HCT116 (cell line): ENCODE measurements around the gene LCT. TPM values are rescaled to one million over a fixed set of nuclear protein-coding genes. Genes with fewer than 3 reads are reported as not detected.

Experiments
- ATAC-seq: fragments of 200-7000 bp; cut with Tn5 transposase; 2 replicates; pipeline ENCODE4 v1.9.1; 2020; ENCODE audit warnings: mild to moderate bottlenecking, moderate library complexity
- BruUV-seq: library from RNA; stranded (reverse); fragments of 400-500 nt; replicated peaks from 2 replicates; lab custom pipeline; 2021; lab: Mats Ljungman, UMichigan
- CTCF ChIA-PET: fragments of 300-600 bp; sonication (Branson Sonifier 250); formaldehyde crosslinking; loops from one replicate; lab custom pipeline; 2021; ENCODE audit warnings: antibody characterized with exemption; lab: Charles Lee
- POLR2A ChIA-PET: fragments of 300-600, 350-600 bp; sonication (Branson Sonifier 250); formaldehyde crosslinking; loops from one replicate; lab custom pipeline; 2021; ENCODE audit warnings: antibody characterized with exemption; lab: Charles Lee
- RAD21 ChIA-PET, 2 experiments: fragments of 300-600 bp; sonication (Branson Sonifier 250); formaldehyde crosslinking; loops; one replicate each; lab custom pipeline; 2023; ENCODE audit warnings: low total read pairs in 2 of 2; ENCODE audit not compliant: uncharacterized antibody in 2 of 2, unreplicated experiment in 2 of 2, low non-redundant PET in 1 of 2; lab: Charles Lee
- DNase-seq: peaks from one replicate; pipeline ENCODE4 v3.0.0-alpha.2; 2010; ENCODE audit warnings: low read depth, low spot score
- H2AFZ ChIP-seq: fragments of 200-600 bp; shearing (Covaris generic), sonication (generic); 2 replicates; pipeline ENCODE4 v1.6.1; 2017; ENCODE audit warnings: low read depth, mixed run types, mixed read lengths, antibody characterized with exemption, low read length; ENCODE audit not compliant: poor library complexity, severe bottlenecking
- H3K27ac ChIP-seq: 2 replicates; pipeline ENCODE4 v1.5.1; 2012; ENCODE audit warnings: low read depth, low read length
- H3K27me3 ChIP-seq: fragments of 200-600 bp; sonication (generic); 2 replicates; pipeline ENCODE4 v1.6.1; 2016; ENCODE audit warnings: mixed run types, low read length, mixed read lengths; ENCODE audit not compliant: insufficient read depth
- H3K36me3 ChIP-seq, 2 experiments: fragments of 200-500 bp in 1 of 2; fragments of 200-600 bp in 1 of 2; sonication (Bioruptor generic) in 1 of 2; sonication (generic) in 1 of 2; 2 replicates each; pipeline versions ENCODE4 v1.5.1 to v1.6.1; 2014 to 2016; ENCODE audit warnings: low read length in 2 of 2, inconsistent platforms in 1 of 2, mixed read lengths in 1 of 2, mixed run types in 1 of 2; ENCODE audit not compliant: insufficient read depth in 2 of 2, control insufficient read depth in 1 of 2
- H3K4me1 ChIP-seq, 2 experiments: fragments of 200-600 bp in 1 of 2; sonication (generic) in 1 of 2; 2 replicates each; pipeline versions ENCODE4 v1.5.1 to v1.6.1; 2012 to 2017; ENCODE audit warnings: low read length in 2 of 2, inconsistent platforms in 1 of 2, mild to moderate bottlenecking in 1 of 2, mixed read lengths in 1 of 2, mixed run types in 1 of 2, moderate library complexity in 1 of 2; ENCODE audit not compliant: insufficient read depth in 2 of 2, control insufficient read depth in 1 of 2
- H3K4me2 ChIP-seq: fragments of 200-600 bp; sonication (generic); 2 replicates; pipeline ENCODE4 v1.6.1; 2017; ENCODE audit warnings: mixed run types, low read length, mixed read lengths
- H3K4me3 ChIP-seq, 2 experiments: fragments of 200-600 bp in 1 of 2; sonication (generic) in 1 of 2; replicated peaks in 1 of 2; 2 replicates each; pipeline ENCODE4 v1.5.1; 2011 to 2016; ENCODE audit warnings: low read length in 2 of 2, control low read depth in 1 of 2, low read depth in 1 of 2, mild to moderate bottlenecking in 1 of 2, mixed read lengths in 1 of 2, mixed run types in 1 of 2
- H3K79me2 ChIP-seq: fragments of 200-600 bp; sonication (generic); 2 replicates; pipeline ENCODE4 v1.6.1; 2017; ENCODE audit warnings: mild to moderate bottlenecking, mixed run types, low read length, moderate library complexity, mixed read lengths; ENCODE audit not compliant: insufficient read depth
- H3K9ac ChIP-seq: fragments of 200-600 bp; sonication (generic); 2 replicates; pipeline ENCODE4 v1.6.1; 2016; ENCODE audit warnings: low read length, mixed read lengths
- H3K9me2 ChIP-seq: fragments of 200-600 bp; sonication (generic), shearing (Covaris generic); 2 replicates; pipeline ENCODE4 v1.6.1; 2017; ENCODE audit warnings: mixed run types, mild to moderate bottlenecking, moderate library complexity; ENCODE audit not compliant: insufficient read depth
- H3K9me3 ChIP-seq, 2 experiments: fragments of 200-500 bp in 1 of 2; fragments of 200-600 bp in 1 of 2; sonication (Bioruptor generic) in 1 of 2; sonication (generic) in 1 of 2; 2 replicates each; pipeline ENCODE4 v1.6.1; 2014 to 2017; ENCODE audit warnings: low read length in 2 of 2, mixed read lengths in 2 of 2, inconsistent platforms in 1 of 2, low read depth in 1 of 2, mild to moderate bottlenecking in 1 of 2, mixed run types in 1 of 2, moderate library complexity in 1 of 2; ENCODE audit not compliant: control insufficient read depth in 1 of 2, insufficient read depth in 1 of 2
- H4K20me1 ChIP-seq: fragments of 200-600 bp; sonication (generic), shearing (Covaris generic); 2 replicates; pipeline ENCODE4 v1.6.1; 2017; ENCODE audit warnings: mixed run types, mild to moderate bottlenecking, moderate library complexity; ENCODE audit not compliant: insufficient read depth
- CEBPB ChIP-seq: IDR thresholded peaks from 2 replicates; pipeline ENCODE4 v1.6.1; 2012; ENCODE audit warnings: low read depth
- CTCF ChIP-seq, 3 experiments: fragments of 200-600 bp in 1 of 3; sonication (generic) in 1 of 3; IDR thresholded peaks in 2 of 3; conservative IDR thresholded peaks in 1 of 3; 2 replicates each; pipeline ENCODE4 v1.5.1; 2012 to 2017; ENCODE audit warnings: low read depth in 2 of 3, low read length in 2 of 3, antibody characterized with exemption in 1 of 3, borderline replicate concordance in 1 of 3, control low read depth in 1 of 3, mild to moderate bottlenecking in 1 of 3, mixed read lengths in 1 of 3, mixed run types in 1 of 3, moderate library complexity in 1 of 3; ENCODE audit not compliant: insufficient read depth in 1 of 3
- EZH2 ChIP-seq: fragments of 200-600 bp; sonication (generic); IDR thresholded peaks from 2 replicates; pipeline ENCODE4 v1.6.1; 2017; ENCODE audit warnings: antibody characterized with exemption, mixed run types
- FOSL1 ChIP-seq: IDR thresholded peaks from 2 replicates; pipeline ENCODE4 v1.6.1; 2012; ENCODE audit warnings: low read depth
- JUND ChIP-seq: IDR thresholded peaks from 2 replicates; pipeline ENCODE4 v1.6.1; 2012
- SIN3A ChIP-seq: IDR thresholded peaks from 2 replicates; pipeline ENCODE4 v1.6.1; 2012; ENCODE audit warnings: low read depth
- TCF7L2 ChIP-seq: IDR thresholded peaks from 2 replicates; pipeline ENCODE4 v1.7.0; 2011; ENCODE audit warnings: borderline replicate concordance, inconsistent platforms; ENCODE audit not compliant: insufficient read depth, insufficient read length; ENCODE audit errors: extremely low read depth
- YY1 ChIP-seq: IDR thresholded peaks from 2 replicates; pipeline ENCODE4 v1.6.1; 2011; ENCODE audit warnings: low read length, low read depth, moderate library complexity, mild to moderate bottlenecking; ENCODE audit not compliant: insufficient replicate concordance; ENCODE audit errors: extremely low read depth
- ZFX ChIP-seq: fragments of 450-650 bp; IDR thresholded peaks from 2 replicates; pipeline ENCODE4 v1.6.1; 2017
- ZNF274 ChIP-seq: fragments of 200-500 bp; sonication (Bioruptor generic); IDR thresholded peaks from 2 replicates; pipeline ENCODE4 v1.6.1; 2014; ENCODE audit warnings: mild to moderate bottlenecking, low read depth, low read length, inconsistent platforms
- intact Hi-C: fragments of 100-400 bp; cut with micrococcal nuclease; formaldehyde crosslinking; loops from 2 replicates; pipeline ENCODE4 v1.10.0; 2022
- total RNA-seq: library from RNA; stranded (reverse); gene quantifications from one replicate; pipeline ENCODE4 v1.2.1, GENCODE V29; 2021; ENCODE audit not compliant: unreplicated experiment

Gene LCT
- total RNA-seq, 1 experiment from 2014 or later = 0.12 TPM

GRCh38 chr2:135870571-135870970 lies 33.6 kb upstream of the LCT start:
- Histone ChIP-seq H3K36me3 (peaks cover 43 to 49% of the 10 kb centered on the region in 2 experiments), H4K20me1 (peaks cover 5% of the 10 kb centered on the region; the same call in 1 of the 2 replicates), H3K9ac (no peak overlapping the region), H3K4me1 (peaks cover 7 to 14% of the 10 kb centered on the region in 2 experiments; a peak in 2 of 4 replicates), H3K4me3 (no peak overlapping the region), H3K27ac (no peak overlapping the region), H3K79me2 (peaks cover 54% of the 10 kb centered on the region), H2AFZ (no peak overlapping the region), H3K4me2 (no peak overlapping the region), H3K9me3 (no peaks in the 10 kb centered on the region), H3K9me2 (no peaks in the 10 kb centered on the region), H3K27me3 (no peaks in the 10 kb centered on the region)
- intact Hi-C loops = no loop called here
- no TSS peak for BruUV-seq
- ChIA-PET CTCF (no interaction called here), RAD21 (no interaction called here), POLR2A (no interaction called here)
- TF ChIP-seq FOSL1 = no peak
- TF ChIP-seq EZH2 = no peak
- TF ChIP-seq YY1 = no peak
- no peak for TF ChIP-seq SIN3A
- no peak for TF ChIP-seq ZFX
- TF ChIP-seq ZNF274 = no peak
- no peak for TF ChIP-seq CTCF (IDR thresholded peaks at IDR 0.05 in 2 of 3, conservative IDR thresholded peaks at IDR 0.05 in 1 of 3; ENCODE audit: borderline replicate concordance in 1 of 3, insufficient read depth in 1 of 3, low read depth in 2 of 3, low read length in 2 of 3)
- no peak for TF ChIP-seq TCF7L2
- TF ChIP-seq CEBPB = no peak
- no peak for TF ChIP-seq JUND
- ATAC-seq (no peak), DNase-seq (no peak)
